Omental fat pad (tissue), 4 donors: Measurements from ENCODE around the gene NPTXR. TPM values are rescaled to one million over a fixed set of nuclear protein-coding genes. Genes with fewer than 3 reads are reported as not detected.
A peak's percentile ranks its signal among the peaks of the same experiment; 100 is the strongest.

ENCODE experiments used
- ATAC-seq: fragments of 150-250 bp; one replicate; pipeline ENCODE4 v1.9.1; 2016; ENCODE audit warnings: mild to moderate bottlenecking, moderate library complexity; ENCODE audit not compliant: low FRiP score
- DNase-seq: peaks from one replicate; pipeline ENCODE4 v3.0.0-alpha.2; 2019; ENCODE audit warnings: low spot score
- CTCF ChIP-seq, 3 donors: fragments of 450-650 bp; IDR thresholded peaks; one replicate each; pipeline ENCODE4 v1.5.1; 2016 to 2017; ENCODE audit warnings: antibody characterized with exemption in 3 of 3, mild to moderate bottlenecking in 3 of 3, moderate library complexity in 2 of 3
- total RNA-seq, 4 donors: library from RNA; depleted of rRNA; stranded (reverse); fragments of >200 nt; gene quantifications; one replicate each; pipeline ENCODE4 v1.1.0, GENCODE V29; 2016

NPTXR gene
- total RNA-seq, 4 donors from 2014 or later = 2.4 to 3.8 (median 3.0) TPM

GRCh38 chr22:38844315-38845003, 631 bp upstream of the NPTXR start:
- TF ChIP-seq CTCF (IDR thresholded peaks at IDR 0.05) = no peak
- no peak for DNase-seq
- ATAC-seq = no peak

- no peak for DNase-seq
- ATAC-seq = peak; percentile 57
- no peak for TF ChIP-seq CTCF (IDR thresholded peaks at IDR 0.05)
Measured at GRCh38 chr22:38843201-38843656, 599 bp downstream of the NPTXR start.

GRCh38 chr22:38842512-38843200, 1.2 kb downstream of the NPTXR start:
- TF ChIP-seq CTCF (IDR thresholded peaks at IDR 0.05) = no peak
- DNase-seq = no peak
- ATAC-seq = no peak

GRCh38 chr22:38841635-38842034, 2.2 kb downstream of the NPTXR start:
- no peak for TF ChIP-seq CTCF (IDR thresholded peaks at IDR 0.05)
- DNase-seq = no peak
- no peak for ATAC-seq

- no peak for TF ChIP-seq CTCF (IDR thresholded peaks at IDR 0.05)
- ATAC-seq = no peak
- no peak for DNase-seq
Measured at GRCh38 chr22:38841211-38841610, 2.6 kb downstream of the NPTXR start.

- TF ChIP-seq CTCF (IDR thresholded peaks at IDR 0.05) = no peak
- ATAC-seq (no peak), DNase-seq (no peak)
Measured at GRCh38 chr22:38840129-38840528, 3.7 kb downstream of the NPTXR start.

GRCh38 chr22:38839686-38840085, 4.1 kb downstream of the NPTXR start:
- ATAC-seq (no peak), DNase-seq (no peak)
- TF ChIP-seq CTCF (IDR thresholded peaks at IDR 0.05) = no peak
